ENCODE data around the gene APC2.
"Not testable (repeated sequence)": the region's sequence is repeated elsewhere in the genome, so short reads cannot be mapped to it uniquely, and the experiment has no call there.

APC2 gene

DNA sequence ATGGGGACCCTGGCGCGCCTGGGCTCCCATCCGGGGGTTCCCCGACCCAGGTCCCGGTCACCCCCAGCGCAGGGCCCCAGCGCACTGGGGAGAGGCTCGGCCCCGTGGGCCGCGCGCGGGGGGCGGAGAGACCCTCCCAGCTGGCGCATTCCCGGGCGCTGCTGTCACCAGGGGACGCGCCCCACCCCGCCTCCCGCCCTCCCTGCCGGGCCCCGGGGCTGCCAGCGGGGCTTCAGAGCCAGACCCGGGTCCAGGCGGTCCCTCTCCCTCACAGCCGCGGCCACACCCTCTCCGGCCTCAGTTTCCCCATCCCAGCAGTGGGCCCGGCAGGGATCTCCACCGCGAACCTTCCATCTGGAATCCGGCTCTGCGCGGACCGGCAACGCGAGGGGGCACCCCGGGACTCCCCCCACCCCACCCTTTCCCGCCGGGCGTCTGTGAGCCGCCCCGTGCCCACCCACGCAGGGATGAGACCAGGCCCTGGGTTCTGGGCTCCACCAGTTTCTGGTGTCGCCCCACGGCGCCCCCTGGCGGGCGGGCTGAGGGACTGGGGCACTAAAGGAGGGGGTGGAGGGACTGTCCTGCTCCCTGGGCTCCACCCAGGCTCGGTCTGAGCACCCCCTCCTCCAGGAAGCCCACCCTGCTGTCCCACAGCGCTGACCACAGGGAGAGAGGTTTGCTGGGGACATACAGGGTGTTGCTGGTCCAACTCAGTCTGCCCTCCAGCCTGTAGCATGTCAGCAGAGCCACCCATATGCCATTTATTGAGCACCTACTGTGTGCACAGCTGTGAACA, 63.8 kb downstream of the APC2 start:
- CTCF ChIA-PET = interaction anchor here (1.4 kb wide), 1 partner anchor 99 kb away, joined by 3 read pairs; no protein-coding TSS in a partner anchor
- H3K4me1 ChIP-seq (ENCODE audit: control extremely low read depth in 1 of 4, control insufficient read depth in 4 of 4, insufficient read depth in 4 of 4, low read length in 3 of 4) = peaks cover 0 to 8% (median 5%) of the 10 kb centered on the region in 4 experiments
- H3K4me3 ChIP-seq (ENCODE audit: control insufficient read depth in 1 of 7, extremely low read depth in 1 of 7, insufficient read depth in 4 of 7, low read depth in 2 of 7, low read length in 6 of 7) = peak overlapping the region in 3 of 7 experiments; percentile 2 to 19 (median 6)
- no peak overlapping the region for H3K27ac ChIP-seq (ENCODE audit: insufficient read depth in 1 of 2, low read depth in 1 of 2, low read length in 2 of 2, poor library complexity in 1 of 2, severe bottlenecking in 2 of 2)
- POLR2A ChIA-PET = no interaction called here
- H3K27me3 ChIP-seq (replicated peaks in 2 of 5; ENCODE audit: control insufficient read depth in 4 of 5, insufficient read depth in 5 of 5, low read length in 4 of 5) = peaks cover 0 to 79% (median 24%) of the 10 kb centered on the region in 5 experiments
- 12% methylated on average over 33 of the region's 52 CpGs for WGBS (ENCODE audit: insufficient coverage)
- peak; percentile 52 to 73 (median 66) for DNase-seq
- peaks cover 0 to 9% (median 3%) of the 10 kb centered on the region in 5 experiments for H3K9me3 ChIP-seq (ENCODE audit: control extremely low read depth in 1 of 5, control insufficient read depth in 4 of 5, insufficient read depth in 2 of 5, low read depth in 1 of 5, low read length in 4 of 5)
- no peaks in the 10 kb centered on the region for H3K36me3 ChIP-seq (ENCODE audit: control insufficient read depth in 4 of 4, insufficient read depth in 4 of 4, low read length in 3 of 4)

- no peak for DNase-seq
- Histone ChIP-seq H3K36me3 (ENCODE audit: control insufficient read depth in 4 of 4, insufficient read depth in 4 of 4, low read length in 3 of 4) (no peaks in the 10 kb centered on the region), H3K27ac (ENCODE audit: insufficient read depth in 1 of 2, low read depth in 1 of 2, low read length in 2 of 2, poor library complexity in 1 of 2, severe bottlenecking in 2 of 2) (no peak overlapping the region), H3K27me3 (replicated peaks in 2 of 5; ENCODE audit: control insufficient read depth in 4 of 5, insufficient read depth in 5 of 5, low read length in 4 of 5) (peaks cover 0 to 82% (median 23%) of the 10 kb centered on the region in 5 experiments), H3K9me3 (ENCODE audit: control extremely low read depth in 1 of 5, control insufficient read depth in 4 of 5, insufficient read depth in 2 of 5, low read depth in 1 of 5, low read length in 4 of 5) (peaks cover 0 to 9% (median 3%) of the 10 kb centered on the region in 5 experiments), H3K4me3 (ENCODE audit: control insufficient read depth in 1 of 7, extremely low read depth in 1 of 7, insufficient read depth in 4 of 7, low read depth in 2 of 7, low read length in 6 of 7) (no peak overlapping the region), H3K4me1 (ENCODE audit: control extremely low read depth in 1 of 4, control insufficient read depth in 4 of 4, insufficient read depth in 4 of 4, low read length in 3 of 4) (peaks cover 0 to 8% (median 5%) of the 10 kb centered on the region in 4 experiments)
- ChIA-PET CTCF (interaction anchor here (0.7 to 1.4 kb wide), 2 partner anchors 21 to 100 kb away, joined by 3 read pairs; no protein-coding TSS in a partner anchor), POLR2A (no interaction called here)
- 79% methylated on average over 9 of the region's 10 CpGs for WGBS (ENCODE audit: insufficient coverage)
Observed at GRCh38 chr19:1514295-1514661, 64.4 kb downstream of the APC2 start.

- H3K9me3 ChIP-seq (ENCODE audit: control extremely low read depth in 1 of 5, control insufficient read depth in 4 of 5, insufficient read depth in 2 of 5, low read depth in 1 of 5, low read length in 4 of 5) = peaks cover 0 to 9% (median 3%) of the 10 kb centered on the region in 5 experiments
- peaks cover 0 to 78% (median 20%) of the 10 kb centered on the region in 5 experiments for H3K27me3 ChIP-seq (replicated peaks in 2 of 5; ENCODE audit: control insufficient read depth in 4 of 5, insufficient read depth in 5 of 5, low read length in 4 of 5)
- H3K4me1 ChIP-seq (ENCODE audit: control extremely low read depth in 1 of 4, control insufficient read depth in 4 of 4, insufficient read depth in 4 of 4, low read length in 3 of 4) = peaks cover 0 to 8% (median 5%) of the 10 kb centered on the region in 4 experiments
- CTCF ChIA-PET = interaction anchor here (0.7 to 1.4 kb wide), 2 partner anchors 20 to 101 kb away, joined by 3 read pairs; no protein-coding TSS in a partner anchor
- no peak for DNase-seq
- no peak overlapping the region for H3K4me3 ChIP-seq (ENCODE audit: control insufficient read depth in 1 of 7, extremely low read depth in 1 of 7, insufficient read depth in 4 of 7, low read depth in 2 of 7, low read length in 6 of 7)
- no peak overlapping the region for H3K27ac ChIP-seq (ENCODE audit: insufficient read depth in 1 of 2, low read depth in 1 of 2, low read length in 2 of 2, poor library complexity in 1 of 2, severe bottlenecking in 2 of 2)
- WGBS (ENCODE audit: insufficient coverage) = 92% methylated on average over 2 of the region's 14 CpGs
- POLR2A ChIA-PET = no interaction called here
- H3K36me3 ChIP-seq (ENCODE audit: control insufficient read depth in 4 of 4, insufficient read depth in 4 of 4, low read length in 3 of 4) = no peaks in the 10 kb centered on the region
Observed at GRCh38 chr19:1514986-1515721, 65.2 kb downstream of the APC2 start.

DNA sequence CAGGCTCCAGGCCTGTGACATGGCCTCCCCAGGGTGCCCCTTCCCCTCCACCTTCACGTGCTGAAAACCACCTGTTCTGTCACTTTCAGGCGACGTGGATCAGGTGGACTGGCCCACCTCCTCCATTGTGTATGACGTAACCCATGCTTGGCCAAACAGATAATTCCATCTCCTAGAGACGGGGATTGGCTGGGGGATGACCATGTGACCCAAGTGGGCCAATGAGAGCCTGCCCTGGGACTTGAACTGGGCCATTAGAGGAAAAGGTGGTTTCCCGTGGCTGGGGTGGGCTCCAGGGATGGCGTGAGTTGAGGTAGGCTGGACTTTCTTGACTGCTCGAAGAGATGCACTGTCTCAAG, 66.5 kb downstream of the APC2 start:
- peaks cover 0 to 9% (median 3%) of the 10 kb centered on the region in 5 experiments for H3K9me3 ChIP-seq (ENCODE audit: control extremely low read depth in 1 of 5, control insufficient read depth in 4 of 5, insufficient read depth in 2 of 5, low read depth in 1 of 5, low read length in 4 of 5)
- WGBS (ENCODE audit: insufficient coverage) = 68% methylated on average over 7 of the region's 8 CpGs
- H3K36me3 ChIP-seq (ENCODE audit: control insufficient read depth in 4 of 4, insufficient read depth in 4 of 4, low read length in 3 of 4) = no peaks in the 10 kb centered on the region
- DNase-seq = no peak
- CTCF ChIA-PET = no interaction called here
- no peak overlapping the region for H3K27ac ChIP-seq (ENCODE audit: insufficient read depth in 1 of 2, low read depth in 1 of 2, low read length in 2 of 2, poor library complexity in 1 of 2, severe bottlenecking in 2 of 2)
- H3K4me1 ChIP-seq (ENCODE audit: control extremely low read depth in 1 of 4, control insufficient read depth in 4 of 4, insufficient read depth in 4 of 4, low read length in 3 of 4) = peaks cover 0 to 7% (median 5%) of the 10 kb centered on the region in 4 experiments
- no peak overlapping the region for H3K4me3 ChIP-seq (ENCODE audit: control insufficient read depth in 1 of 7, extremely low read depth in 1 of 7, insufficient read depth in 4 of 7, low read depth in 2 of 7, low read length in 6 of 7)
- POLR2A ChIA-PET = no interaction called here
- H3K27me3 ChIP-seq (replicated peaks in 2 of 5; ENCODE audit: control insufficient read depth in 4 of 5, insufficient read depth in 5 of 5, low read length in 4 of 5) = peaks cover 0 to 72% (median 21%) of the 10 kb centered on the region in 5 experiments

DNA sequence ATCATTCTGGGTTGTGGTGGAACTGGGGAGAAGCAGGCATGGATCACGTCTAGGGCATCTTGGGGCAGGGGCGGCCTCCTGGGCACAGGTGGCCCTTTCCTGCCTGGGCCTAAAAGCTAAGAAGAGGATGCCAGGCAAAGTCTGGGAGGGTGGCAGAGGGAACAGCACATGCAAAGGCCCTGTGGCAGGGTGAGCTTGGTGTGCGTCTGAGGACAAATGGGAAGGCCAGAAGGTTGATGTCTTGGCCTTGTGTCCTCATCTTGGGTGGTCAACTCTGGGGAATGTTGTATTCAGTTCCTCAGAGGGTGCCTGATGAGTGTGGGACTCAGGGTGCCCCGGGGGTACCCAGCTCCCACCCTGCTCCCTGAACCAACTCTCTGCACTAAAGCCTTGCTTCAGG, 68.5 kb downstream of the APC2 start:
- H3K27me3 ChIP-seq (replicated peaks in 2 of 5; ENCODE audit: control insufficient read depth in 4 of 5, insufficient read depth in 5 of 5, low read length in 4 of 5) = peaks cover 0 to 71% (median 29%) of the 10 kb centered on the region in 5 experiments
- 91% methylated on average over 4 of the region's 4 CpGs for WGBS (ENCODE audit: insufficient coverage)
- H3K9me3 ChIP-seq (ENCODE audit: control extremely low read depth in 1 of 5, control insufficient read depth in 4 of 5, insufficient read depth in 2 of 5, low read depth in 1 of 5, low read length in 4 of 5) = peaks cover 0 to 4% (median 3%) of the 10 kb centered on the region in 5 experiments
- DNase-seq = no peak
- H3K4me3 ChIP-seq (ENCODE audit: control insufficient read depth in 1 of 7, extremely low read depth in 1 of 7, insufficient read depth in 4 of 7, low read depth in 2 of 7, low read length in 6 of 7) = no peak overlapping the region
- CTCF ChIA-PET = no interaction called here
- POLR2A ChIA-PET = no interaction called here
- H3K36me3 ChIP-seq (ENCODE audit: control insufficient read depth in 4 of 4, insufficient read depth in 4 of 4, low read length in 3 of 4) = no peaks in the 10 kb centered on the region
- H3K27ac ChIP-seq (ENCODE audit: insufficient read depth in 1 of 2, low read depth in 1 of 2, low read length in 2 of 2, poor library complexity in 1 of 2, severe bottlenecking in 2 of 2) = no peak overlapping the region
- H3K4me1 ChIP-seq (ENCODE audit: control extremely low read depth in 1 of 4, control insufficient read depth in 4 of 4, insufficient read depth in 4 of 4, low read length in 3 of 4) = no peaks in the 10 kb centered on the region

DNA sequence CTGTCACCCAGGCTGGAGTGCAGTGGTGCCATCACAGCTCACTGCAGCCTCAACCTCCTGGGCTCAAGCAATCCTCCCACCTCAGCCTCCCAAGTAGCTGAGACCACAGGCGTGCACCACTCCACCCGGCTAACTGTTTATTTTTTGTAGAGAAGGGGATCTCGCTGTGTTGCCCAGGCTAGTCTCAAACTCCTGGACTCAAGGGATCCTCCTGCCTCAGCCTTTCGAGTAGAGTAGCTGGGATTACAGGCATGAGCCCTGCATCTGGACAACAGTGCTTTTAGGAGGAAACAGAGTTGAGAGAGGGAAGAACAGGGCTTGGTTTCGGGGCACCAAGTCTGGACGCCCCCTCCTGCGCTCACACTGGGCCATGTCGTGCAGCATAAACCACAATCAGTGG, 69.9 kb downstream of the APC2 start:
- H3K9me3 ChIP-seq (ENCODE audit: control extremely low read depth in 1 of 5, control insufficient read depth in 4 of 5, insufficient read depth in 2 of 5, low read depth in 1 of 5, low read length in 4 of 5); H3K4me3 ChIP-seq (ENCODE audit: control insufficient read depth in 1 of 7, extremely low read depth in 1 of 7, insufficient read depth in 4 of 7, low read depth in 2 of 7, low read length in 6 of 7); CTCF ChIA-PET; H3K36me3 ChIP-seq (ENCODE audit: control insufficient read depth in 4 of 4, insufficient read depth in 4 of 4, low read length in 3 of 4); H3K4me1 ChIP-seq (ENCODE audit: control extremely low read depth in 1 of 4, control insufficient read depth in 4 of 4, insufficient read depth in 4 of 4, low read length in 3 of 4); H3K27ac ChIP-seq (ENCODE audit: insufficient read depth in 1 of 2, low read depth in 1 of 2, low read length in 2 of 2, poor library complexity in 1 of 2, severe bottlenecking in 2 of 2); DNase-seq; POLR2A ChIA-PET: not testable (repeated sequence)
- 87% methylated on average over 8 of the region's 8 CpGs for WGBS (ENCODE audit: insufficient coverage)
- peaks cover 4 to 71% (median 28%) of the 10 kb centered on the region in 5 experiments for H3K27me3 ChIP-seq (replicated peaks in 2 of 5; ENCODE audit: control insufficient read depth in 4 of 5, insufficient read depth in 5 of 5, low read length in 4 of 5)

All from common myeloid progenitor, CD34-positive (primary cell).